ENCODE measurements around the gene MSI2. TPM values are rescaled to one million over a fixed set of nuclear protein-coding genes. Genes with fewer than 3 reads are reported as not detected.

The MSI2 gene
- total RNA-seq, 1 experiment from 2014 or later: 76.6 TPM

GRCh38 chr17:57234061-57234738 lies 22.1 kb upstream of the MSI2 start:
- peaks cover 36% of the 10 kb centered on the region for H3K4me1 ChIP-seq
- H3K4me3 ChIP-seq: no peak overlapping the region
- peak; percentile 84 to 94 for DNase-seq
- H3K27me3 ChIP-seq: no peaks in the 10 kb centered on the region
- H3K27ac ChIP-seq: peak overlapping the region; percentile 44
- H3K36me3 ChIP-seq: no peaks in the 10 kb centered on the region
- H3K9me3 ChIP-seq (replicated peaks): no peaks in the 10 kb centered on the region

GRCh38 chr17:57234739-57235092 lies 21.6 kb upstream of the MSI2 start:
- no peaks in the 10 kb centered on the region for H3K36me3 ChIP-seq
- H3K4me3 ChIP-seq: no peak overlapping the region

GRCh38 chr17:57235124-57235523 lies 21.2 kb upstream of the MSI2 start:
- no peaks in the 10 kb centered on the region for H3K27me3 ChIP-seq
- DNase-seq: no peak

More at GRCh38 chr17:57234739-57235092, 21.6 kb upstream of the MSI2 start:
- Histone ChIP-seq H3K27ac (peak overlapping the region; percentile 44), H3K27me3 (no peaks in the 10 kb centered on the region), H3K4me1 (peaks cover 32% of the 10 kb centered on the region), H3K9me3 (replicated peaks) (no peaks in the 10 kb centered on the region)
- DNase-seq: peak; percentile 19 to 55

GRCh38 chr17:57236686-57237299 lies 19.5 kb upstream of the MSI2 start:
- Histone ChIP-seq H3K4me3 (no peak overlapping the region), H3K27me3 (no peaks in the 10 kb centered on the region), H3K4me1 (peaks cover 32% of the 10 kb centered on the region), H3K9me3 (replicated peaks) (no peaks in the 10 kb centered on the region), H3K27ac (no peak overlapping the region), H3K36me3 (no peaks in the 10 kb centered on the region)
- peak; percentile 27 to 46 for DNase-seq

More at GRCh38 chr17:57235124-57235523, 21.2 kb upstream of the MSI2 start:
- peaks cover 32% of the 10 kb centered on the region for H3K4me1 ChIP-seq
- no peak overlapping the region for H3K4me3 ChIP-seq
- no peak overlapping the region; the same call in 1 of the 2 replicates for H3K27ac ChIP-seq
- H3K9me3 ChIP-seq (replicated peaks): no peaks in the 10 kb centered on the region
- H3K36me3 ChIP-seq: no peaks in the 10 kb centered on the region

- no peak overlapping the region for H3K4me3 ChIP-seq
- H3K4me1 ChIP-seq: peaks cover 26% of the 10 kb centered on the region
- H3K27ac ChIP-seq: no peak overlapping the region
- no peaks in the 10 kb centered on the region for H3K9me3 ChIP-seq (replicated peaks)
- no peak for DNase-seq
- H3K36me3 ChIP-seq: no peaks in the 10 kb centered on the region
- H3K27me3 ChIP-seq: no peaks in the 10 kb centered on the region
Observed at GRCh38 chr17:57240648-57241047, 15.7 kb upstream of the MSI2 start.

- no peaks in the 10 kb centered on the region for H3K36me3 ChIP-seq
- H3K4me1 ChIP-seq: peaks cover 14% of the 10 kb centered on the region
- DNase-seq: no peak
- H3K4me3 ChIP-seq: no peak overlapping the region
- H3K27ac ChIP-seq: no peak overlapping the region
- H3K9me3 ChIP-seq (replicated peaks): peaks cover 5% of the 10 kb centered on the region; the same call in 1 of the 2 replicates
- no peaks in the 10 kb centered on the region for H3K27me3 ChIP-seq
Observed at GRCh38 chr17:57242148-57242547, 14.2 kb upstream of the MSI2 start.

- Histone ChIP-seq H3K9me3 (replicated peaks) (peaks cover 5% of the 10 kb centered on the region; the same call in 1 of the 2 replicates), H3K27me3 (no peaks in the 10 kb centered on the region)
- peak; percentile 66 to 87 for DNase-seq
Observed at GRCh38 chr17:57243171-57243622, 13.1 kb upstream of the MSI2 start.

GRCh38 chr17:57245786-57246185 lies 10.5 kb upstream of the MSI2 start:
- Histone ChIP-seq H3K36me3 (no peaks in the 10 kb centered on the region), H3K4me3 (no peak overlapping the region), H3K9me3 (replicated peaks) (peaks cover 5% of the 10 kb centered on the region; the same call in 1 of the 2 replicates), H3K4me1 (peaks cover 10% of the 10 kb centered on the region), H3K27ac (no peak overlapping the region), H3K27me3 (no peaks in the 10 kb centered on the region)
- no peak for DNase-seq

More at GRCh38 chr17:57243171-57243622, 13.1 kb upstream of the MSI2 start:
- H3K4me3 ChIP-seq: no peak overlapping the region
- no peaks in the 10 kb centered on the region for H3K36me3 ChIP-seq
- peaks cover 10% of the 10 kb centered on the region for H3K4me1 ChIP-seq
- no peak overlapping the region for H3K27ac ChIP-seq

- Histone ChIP-seq H3K9me3 (replicated peaks) (peaks cover 9% of the 10 kb centered on the region), H3K27ac (no peak overlapping the region)
Observed at GRCh38 chr17:57246257-57246656, 10.1 kb upstream of the MSI2 start.

GRCh38 chr17:57247261-57247660 lies 9.1 kb upstream of the MSI2 start:
- no peaks in the 10 kb centered on the region for H3K36me3 ChIP-seq
- peaks cover 10% of the 10 kb centered on the region for H3K4me1 ChIP-seq
- no peak for DNase-seq
- no peak overlapping the region for H3K27ac ChIP-seq
- peaks cover 11% of the 10 kb centered on the region for H3K9me3 ChIP-seq (replicated peaks)
- no peaks in the 10 kb centered on the region for H3K27me3 ChIP-seq
- H3K4me3 ChIP-seq: no peak overlapping the region

More at GRCh38 chr17:57246257-57246656, 10.1 kb upstream of the MSI2 start:
- peaks cover 10% of the 10 kb centered on the region for H3K4me1 ChIP-seq
- no peaks in the 10 kb centered on the region for H3K27me3 ChIP-seq
- H3K36me3 ChIP-seq: no peaks in the 10 kb centered on the region
- no peak for DNase-seq
- no peak overlapping the region for H3K4me3 ChIP-seq

GRCh38 chr17:57247913-57248312 lies 8.4 kb upstream of the MSI2 start:
- Histone ChIP-seq H3K4me3 (no peak overlapping the region), H3K27ac (no peak overlapping the region), H3K36me3 (no peaks in the 10 kb centered on the region)

GRCh38 chr17:57249520-57249919 lies 6.8 kb upstream of the MSI2 start:
- no peak for DNase-seq
- Histone ChIP-seq H3K9me3 (replicated peaks) (peaks cover 11% of the 10 kb centered on the region), H3K4me3 (no peak overlapping the region), H3K27me3 (no peaks in the 10 kb centered on the region), H3K36me3 (no peaks in the 10 kb centered on the region), H3K27ac (no peak overlapping the region), H3K4me1 (peaks cover 6% of the 10 kb centered on the region)

More at GRCh38 chr17:57247913-57248312, 8.4 kb upstream of the MSI2 start:
- Histone ChIP-seq H3K4me1 (peaks cover 5% of the 10 kb centered on the region), H3K27me3 (no peaks in the 10 kb centered on the region), H3K9me3 (replicated peaks) (peaks cover 11% of the 10 kb centered on the region)
- no peak for DNase-seq

- Histone ChIP-seq H3K27me3 (no peaks in the 10 kb centered on the region), H3K9me3 (replicated peaks) (peaks cover 8% of the 10 kb centered on the region), H3K4me3 (no peak overlapping the region), H3K36me3 (no peaks in the 10 kb centered on the region), H3K4me1 (peaks cover 6% of the 10 kb centered on the region), H3K27ac (no peak overlapping the region)
- DNase-seq: no peak
Observed at GRCh38 chr17:57251211-57251787, 5.0 kb upstream of the MSI2 start.

- no peaks in the 10 kb centered on the region for H3K27me3 ChIP-seq
- peaks cover 6% of the 10 kb centered on the region for H3K4me1 ChIP-seq
- no peak overlapping the region for H3K4me3 ChIP-seq
- H3K27ac ChIP-seq: no peak overlapping the region
- peak; percentile 18 to 63 for DNase-seq
- H3K36me3 ChIP-seq: no peaks in the 10 kb centered on the region
- peaks cover 6% of the 10 kb centered on the region; the same call in 1 of the 2 replicates for H3K9me3 ChIP-seq (replicated peaks)
Observed at GRCh38 chr17:57253362-57254065, 2.8 kb upstream of the MSI2 start.

All from SJCRH30 (cell line).